GM10847 (cell line): ENCODE results near the gene STX12.

ENCODE experiments used
- POLR2A ChIP-seq: IDR thresholded peaks from 2 replicates; pipeline ENCODE4 v1.6.1; 2011; ENCODE audit not compliant: insufficient read length; ENCODE audit errors: extremely low read depth

Gene STX12

DNA sequence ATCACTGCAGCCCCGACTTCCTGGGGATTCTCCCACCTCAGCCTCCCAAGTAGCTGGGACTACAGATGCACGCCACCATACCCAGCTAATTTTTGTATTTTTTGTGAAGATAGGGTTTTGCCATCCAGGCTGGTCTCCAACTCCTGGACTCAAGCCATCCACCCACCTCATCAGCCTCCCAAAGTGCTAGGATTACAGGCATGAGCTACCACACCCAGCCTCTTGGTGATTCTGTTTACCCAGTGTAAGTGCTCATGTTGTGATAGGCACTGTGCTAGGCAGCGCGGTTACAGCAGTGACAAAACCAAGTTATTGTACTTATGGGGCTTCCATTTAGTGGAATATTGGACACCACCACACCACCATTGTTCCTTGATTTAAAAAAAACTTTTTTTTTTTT, 9.7 kb upstream of the STX12 start:
- TF ChIP-seq POLR2A: no peak

DNA sequence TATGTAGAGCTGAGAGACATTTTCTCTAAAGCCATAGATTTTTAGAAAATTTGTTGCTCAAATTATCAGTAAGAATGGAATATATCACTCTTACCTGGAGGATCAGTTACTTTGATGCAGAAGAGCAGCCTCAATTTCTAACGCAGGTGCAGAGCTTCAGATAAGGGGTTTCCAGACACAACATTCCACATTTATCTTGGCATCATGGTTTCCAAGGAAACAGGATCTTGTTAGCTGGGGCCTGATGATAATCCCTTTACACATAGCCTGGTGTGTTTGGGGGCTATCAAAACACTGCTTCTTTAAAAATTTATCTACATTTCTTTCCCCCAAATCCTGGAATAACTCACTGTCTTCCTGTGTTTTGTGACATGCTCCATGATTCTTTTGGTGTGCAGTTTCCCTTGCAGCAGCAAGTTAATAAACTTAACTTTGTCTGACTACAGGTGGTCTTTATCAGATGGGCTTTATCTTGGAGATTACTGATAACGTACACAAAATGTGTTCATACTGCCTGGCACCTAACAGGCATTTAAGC, 2.7 kb upstream of the STX12 start:
- TF ChIP-seq POLR2A: no peak

GRCh38 chr1:27772036-27772931, 735 bp upstream of the STX12 start:
- no peak for TF ChIP-seq POLR2A

DNA sequence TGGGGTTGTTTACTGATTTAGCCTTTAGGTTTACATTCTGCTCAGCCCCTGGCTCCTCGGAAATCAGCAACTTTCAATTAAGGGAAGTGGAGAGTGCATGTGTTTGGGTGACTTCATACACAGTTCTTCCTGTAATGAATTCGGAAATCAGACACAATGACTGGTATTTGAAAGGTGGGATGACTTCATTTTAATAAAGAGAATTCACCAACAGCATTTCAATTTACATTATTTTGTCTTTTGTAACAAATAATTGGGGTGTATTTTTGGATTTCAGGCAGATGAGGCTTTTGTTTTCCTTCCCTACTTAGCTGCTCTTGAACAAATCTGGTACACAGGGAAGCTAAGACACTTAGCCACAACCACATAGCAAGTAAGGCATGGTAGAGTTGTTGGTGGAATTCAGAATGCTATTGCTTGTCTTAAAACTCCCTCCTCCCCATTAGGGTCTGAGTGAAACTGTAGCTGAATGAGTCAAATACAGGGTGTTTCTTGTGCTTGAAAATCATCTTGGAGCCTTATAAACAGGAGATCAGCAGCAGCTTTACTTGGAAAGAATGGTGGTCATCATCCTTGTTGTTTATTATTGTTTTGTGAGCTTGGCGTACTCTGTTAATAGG, 917 bp downstream of the STX12 start:
- TF ChIP-seq POLR2A: no peak

DNA sequence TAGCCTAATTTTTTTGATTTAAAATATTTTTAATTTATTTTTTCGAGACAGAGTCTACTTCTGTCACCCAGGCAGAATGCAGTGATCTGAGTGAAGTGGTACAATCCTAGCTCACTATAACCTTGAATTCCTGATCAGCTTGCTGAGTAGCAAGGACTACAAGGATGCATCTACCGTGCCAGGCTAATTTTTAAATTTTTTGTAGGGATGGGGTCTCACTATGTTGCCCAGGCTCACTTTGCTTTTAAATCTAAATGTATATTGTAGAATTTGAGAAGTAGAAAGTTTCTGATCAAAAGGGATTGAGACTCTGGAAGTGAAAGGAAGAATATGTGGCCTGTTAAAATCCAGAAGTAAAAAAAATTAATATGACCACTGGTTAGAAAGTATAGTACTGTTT, 1.6 kb downstream of the STX12 start:
- no peak for TF ChIP-seq POLR2A

DNA sequence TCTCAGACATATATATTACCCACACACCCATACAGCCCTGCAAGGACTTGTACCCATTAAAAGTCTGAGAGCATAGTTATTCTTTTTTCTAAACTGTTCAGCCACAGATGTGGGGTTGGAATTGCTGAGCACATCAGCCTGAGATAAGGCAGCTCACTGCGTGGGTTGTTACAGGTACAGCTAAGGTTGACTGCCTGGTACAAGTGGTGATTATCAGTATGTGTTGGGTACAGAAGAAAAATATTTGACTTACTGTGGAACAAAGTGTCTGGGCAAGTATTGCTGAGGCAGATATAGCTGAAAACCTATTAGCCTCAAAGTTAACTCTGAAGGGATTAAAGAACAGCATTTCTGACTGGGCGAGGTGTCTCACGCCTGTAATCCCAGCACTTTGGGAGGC, 5.0 kb downstream of the STX12 start:
- no peak for TF ChIP-seq POLR2A

- no peak for TF ChIP-seq POLR2A
Measured at GRCh38 chr1:27779122-27779521, 6.1 kb downstream of the STX12 start.

GRCh38 chr1:27782950-27783349, 9.9 kb downstream of the STX12 start:
- no peak for TF ChIP-seq POLR2A

GRCh38 chr1:27784700-27785099, 11.7 kb downstream of the STX12 start:
- no peak for TF ChIP-seq POLR2A

- no peak for TF ChIP-seq POLR2A
Measured at GRCh38 chr1:27785781-27786455, 12.9 kb downstream of the STX12 start.

- TF ChIP-seq POLR2A: no peak
Measured at GRCh38 chr1:27787895-27788294, 14.9 kb downstream of the STX12 start.

GRCh38 chr1:27789540-27790041, 16.6 kb downstream of the STX12 start:
- no peak for TF ChIP-seq POLR2A

GRCh38 chr1:27795601-27796000, 22.6 kb downstream of the STX12 start:
- TF ChIP-seq POLR2A: no peak

DNA sequence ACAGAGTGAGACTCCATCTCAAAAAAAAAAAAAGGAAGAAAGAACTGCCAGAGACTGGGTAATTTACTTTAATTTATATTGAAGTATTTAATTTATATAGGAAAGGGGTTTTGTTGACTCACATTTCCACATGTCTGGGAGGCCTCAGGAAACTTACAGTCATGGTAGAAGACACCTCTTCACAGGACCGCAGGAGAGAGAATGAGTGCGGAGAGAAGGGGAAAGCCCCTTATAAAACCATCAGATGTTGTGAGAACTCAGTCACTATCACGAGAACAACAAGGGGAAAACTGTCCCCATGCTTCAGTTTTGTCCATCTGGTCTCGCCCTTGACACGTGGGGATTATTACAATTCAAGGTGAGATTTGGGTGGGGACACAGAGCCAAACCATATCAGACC, 31.8 kb downstream of the STX12 start:
- TF ChIP-seq POLR2A: no peak

- TF ChIP-seq POLR2A: no peak
Measured at GRCh38 chr1:27806758-27807157, 33.7 kb downstream of the STX12 start.

DNA sequence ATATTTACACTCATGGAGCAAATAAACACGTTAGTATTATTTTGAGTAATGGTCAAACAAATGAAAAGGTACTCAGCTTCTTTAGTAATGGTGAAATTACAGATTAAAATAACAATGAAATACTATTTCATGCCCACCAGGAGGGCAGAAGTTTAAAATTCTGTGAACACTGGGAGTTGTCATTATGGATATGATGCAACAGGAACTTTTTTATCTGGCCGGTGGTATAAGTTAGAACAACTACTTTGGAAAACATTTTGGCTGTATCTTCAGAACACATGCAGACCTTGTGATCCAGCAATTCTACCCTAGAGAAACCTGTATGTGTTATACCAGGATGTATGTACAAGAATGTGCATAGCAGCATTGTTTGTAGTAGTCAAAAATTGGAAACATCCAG, 34.4 kb downstream of the STX12 start:
- no peak for TF ChIP-seq POLR2A

DNA sequence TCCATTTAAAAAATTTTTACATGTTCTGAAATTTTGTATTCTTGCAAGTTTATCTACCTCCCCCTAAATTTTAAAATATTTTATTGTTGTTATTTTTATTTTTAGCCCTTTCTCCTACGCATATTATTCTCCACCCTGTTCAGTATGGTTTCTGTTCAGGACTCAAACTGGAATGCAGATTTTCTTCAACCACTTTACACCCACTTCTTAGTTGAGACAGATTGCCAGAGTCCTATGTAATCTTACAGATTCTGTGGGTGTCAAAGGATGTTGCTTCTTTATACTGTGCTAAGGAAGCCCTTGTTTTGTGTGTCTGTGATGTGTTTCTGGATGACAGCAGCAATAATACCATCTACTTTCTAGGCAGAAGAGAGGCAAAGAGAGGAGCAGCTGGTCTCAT, 36.9 kb downstream of the STX12 start:
- no peak for TF ChIP-seq POLR2A
